ENCODE measurements around the gene PDS5B. TPM values are rescaled to one million over a fixed set of nuclear protein-coding genes. Genes with fewer than 3 reads are reported as not detected.

The PDS5B gene
- total and polyA plus RNA-seq, 2 of the 8 experiments (the other 6 are each of a cell fraction or from before 2014, with no cell fraction given), result 5.5 to 54.6 TPM

DNA sequence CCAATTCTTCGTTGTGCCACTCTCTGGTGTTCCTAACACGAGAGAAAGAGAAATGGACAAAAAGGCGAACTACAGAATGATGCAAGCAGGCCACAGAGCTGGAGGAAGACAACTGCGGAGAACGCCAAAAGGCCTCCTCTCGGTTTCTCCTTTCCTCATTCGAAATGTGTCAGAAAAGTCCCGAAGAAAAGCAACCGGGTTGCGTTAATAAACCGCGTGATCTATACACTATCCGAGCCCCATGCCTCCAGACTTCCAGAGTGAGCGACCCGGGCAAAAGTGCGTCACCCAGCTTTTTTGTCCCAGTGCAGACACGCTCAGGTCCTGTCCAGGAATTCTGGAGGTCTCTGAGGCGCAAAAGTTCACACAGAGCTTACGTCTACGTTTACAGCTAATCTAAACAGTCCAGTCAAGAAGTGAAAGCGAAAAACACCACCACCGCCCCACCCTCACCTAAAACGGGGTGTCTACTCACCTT is 48.1 kb upstream of the PDS5B start:
- peak overlapping the region; percentile 92; the same call in 1 of the 2 replicates for H4K8ac ChIP-seq (ENCODE audit: extremely low read depth, insufficient read depth, low read length)
- peak overlapping the region; percentile 73; the same call in 1 of the 2 replicates for H2AFZ ChIP-seq (ENCODE audit: low read length)
- H3K56ac ChIP-seq (replicated peaks; ENCODE audit: insufficient read length, low read depth, low read length), result peak overlapping the region; percentile 22
- no peaks in the 10 kb centered on the region for H3K9me3 ChIP-seq (ENCODE audit: insufficient read depth in 2 of 2, low read depth in 1 of 2, low read length in 1 of 2)
- no peak overlapping the region for H2BK20ac ChIP-seq (ENCODE audit: low read length)
- peak overlapping the region; percentile 82 to 98 (median 88) for H3K9ac ChIP-seq (replicated peaks in 1 of 4; ENCODE audit: extremely low read depth in 1 of 4, low read depth in 3 of 4, low read length in 3 of 4)
- ChIA-PET CTCF (ENCODE audit: partially characterized antibody) (interaction anchor here (0.8 to 1.1 kb wide), 6 partner anchors 32 to 207 kb away, joined by 3 to 4 read pairs (median 3); no protein-coding TSS in a partner anchor), POLR2A (ENCODE audit: partially characterized antibody) (interaction anchor here (0.7 to 2.2 kb wide), 9 partner anchors 10 to 130 kb away, joined by 3 to 10 read pairs (median 3); partner anchors contain the start of gene N4BP2L1)
- WGBS, 2 experiments (ENCODE audit: extremely low coverage in 1 of 2, insufficient coverage in 1 of 2, insufficient read length in 1 of 2, insufficient replicate concordance in 2 of 2, low coverage in 1 of 2, low lambda C conversion rate in 2 of 2, missing lambda C conversion rate in 1 of 2), result 1% methylated on average over 23 of the region's 23 CpGs; no CpG with 5 or more reads in 1 of the 2 experiments
- H3K4me3 ChIP-seq (ENCODE audit: extremely low read depth in 1 of 4, insufficient read depth in 2 of 4, low read depth in 3 of 4, low read length in 4 of 4), result peak overlapping the region; percentile 81 to 96 (median 94)
- no peak overlapping the region for H3K4ac ChIP-seq (replicated peaks; ENCODE audit: insufficient read length, low read depth, low read length)
- peak overlapping the region; percentile 79 for H3K18ac ChIP-seq (ENCODE audit: extremely low read depth, low read length)
- H3K27me3 ChIP-seq (replicated peaks in 1 of 4; ENCODE audit: control insufficient read depth in 3 of 4, extremely low read depth in 1 of 4, insufficient read depth in 3 of 4, low read length in 3 of 4), result no peaks in the 10 kb centered on the region
- FAIRE-seq (no peak), DNase-seq (ENCODE audit: low read depth in 1 of 2, low spot score in 2 of 2) (peak in 1 of 2 experiments; percentile 46)
- H3K4me1 ChIP-seq (replicated peaks in 1 of 4; ENCODE audit: control insufficient read depth in 3 of 4, insufficient read depth in 4 of 4, low read length in 3 of 4), result no peaks in the 10 kb centered on the region; a peak in 1 of 7 replicates
- H2BK120ac ChIP-seq (replicated peaks; ENCODE audit: low read depth, low read length), result no peak overlapping the region
- H4K91ac ChIP-seq (replicated peaks; ENCODE audit: insufficient read length, low read length), result no peak overlapping the region
- H4K5ac ChIP-seq (ENCODE audit: insufficient read length, low read depth, low read length), result peak overlapping the region; percentile 74
- H2BK15ac ChIP-seq (ENCODE audit: low read length), result no peak overlapping the region
- H2BK5ac ChIP-seq (ENCODE audit: low read depth, low read length), result peak overlapping the region; percentile 96
- H3K79me2 ChIP-seq (ENCODE audit: control insufficient read depth in 1 of 2, insufficient read depth in 2 of 2, low read length in 2 of 2), result peaks cover 0 to 46% of the 10 kb centered on the region in 2 experiments; a peak in 3 of 4 replicates
- no peaks in the 10 kb centered on the region for H3K79me1 ChIP-seq (ENCODE audit: low read depth, low read length)
- peaks cover 0 to 4% of the 10 kb centered on the region in 2 experiments for H4K20me1 ChIP-seq (replicated peaks in 1 of 2; ENCODE audit: control insufficient read depth in 1 of 2, insufficient read depth in 2 of 2, low read length in 2 of 2)
- no peak overlapping the region for H3K23ac ChIP-seq (ENCODE audit: insufficient read length)
- H3K36me3 ChIP-seq (ENCODE audit: control insufficient read depth in 2 of 4, insufficient read depth in 4 of 4, low read length in 3 of 4), result peaks cover 0 to 22% (median 8%) of the 10 kb centered on the region in 4 experiments; a peak in 4 of 8 replicates
- H3K23me2 ChIP-seq (ENCODE audit: low read depth, low read length), result no peaks in the 10 kb centered on the region; the same call in 1 of the 2 replicates
- peak overlapping the region; percentile 22; the same call in 1 of the 2 replicates for H2BK12ac ChIP-seq (ENCODE audit: low read depth, low read length)
- peak overlapping the region; percentile 85 for H3K27ac ChIP-seq (ENCODE audit: low read depth, low read length)
- no peak overlapping the region for H2AK5ac ChIP-seq (ENCODE audit: low read depth, low read length)
- peak; percentile 47 for TF ChIP-seq SAP30 (IDR thresholded peaks at IDR 0.05; ENCODE audit: insufficient read depth, insufficient replicate concordance, low read length)
- peak; percentile 30; the same call in 1 of the 2 replicates for TF ChIP-seq KDM5A (IDR thresholded peaks at IDR 0.05; ENCODE audit: low read length)
- 0 out of 2 replicates have a peak, but pooled peaks have one; percentile 25 for TF ChIP-seq RBBP5 (IDR thresholded peaks at IDR 0.05; ENCODE audit: borderline replicate concordance, low read depth, low read length)
- no peak for TF ChIP-seq JUND (IDR thresholded peaks at IDR 0.05; ENCODE audit: low read length)
- peak; percentile 13 for TF ChIP-seq TAF7 (optimal IDR thresholded peaks at IDR 0.05; ENCODE audit: borderline replicate concordance, low read depth, low read length)
- 0 out of 2 replicates have a peak, but pooled peaks have one; percentile 17 for TF ChIP-seq SP4 (IDR thresholded peaks at IDR 0.05; ENCODE audit: low read length)
- peak overlapping the region; percentile 48 to 65 for H3K4me2 ChIP-seq (ENCODE audit: insufficient read depth in 1 of 2, low read depth in 2 of 2, low read length in 2 of 2)
- H3K14ac ChIP-seq (ENCODE audit: insufficient read length), result no peak overlapping the region

Data from H1 (cell line).